ENCODE measurements around the gene SH3RF1. TPM values are rescaled to one million over a fixed set of nuclear protein-coding genes. Genes with fewer than 3 reads are reported as not detected.
A peak's percentile ranks its signal among the peaks of the same experiment; 100 is the strongest.

The SH3RF1 gene
- total and polyA plus RNA-seq, 2 of the 13 experiments (the other 11 are each of a cell fraction or from before 2014, with no cell fraction given), result 3.1 to 3.2 TPM

- peak; percentile 79; the same call in 1 of the 2 replicates for TF ChIP-seq TFAP4 (IDR thresholded peaks at IDR 0.05; ENCODE audit: borderline replicate concordance, low read depth)
- peak; percentile 53; the same call in 1 of the 2 replicates for TF ChIP-seq ZNF580 (CRISPR knock-in tag; IDR thresholded peaks at IDR 0.05; ENCODE audit: borderline replicate concordance, low read depth)
- peak; percentile 54; the same call in 1 of the 2 replicates for TF ChIP-seq POGZ (CRISPR knock-in tag; IDR thresholded peaks at IDR 0.05)
- 0 out of 2 replicates have a peak, but pooled peaks have one; percentile 51 for TF ChIP-seq ZBED4 (CRISPR knock-in tag; IDR thresholded peaks at IDR 0.05; ENCODE audit: borderline replicate concordance)
- peak; percentile 26; the same call in 1 of the 2 replicates for TF ChIP-seq GABPB1 (CRISPR knock-in tag; IDR thresholded peaks at IDR 0.05)
- TF ChIP-seq HNRNPL (IDR thresholded peaks at IDR 0.05; ENCODE audit: low read depth, low read length), result peak; percentile 88
- TF ChIP-seq KDM5B (CRISPR knock-in tag; IDR thresholded peaks at IDR 0.05; ENCODE audit: borderline replicate concordance), result peak; percentile 33; the same call in 1 of the 2 replicates
- no peak for TF ChIP-seq EED (CRISPR knock-in tag; IDR thresholded peaks at IDR 0.05)
- peak in 1 of 2 experiments; percentile 75; a peak in 2 of 4 replicates for TF ChIP-seq HMGXB4 (CRISPR knock-in tag; IDR thresholded peaks at IDR 0.05; ENCODE audit: borderline replicate concordance in 1 of 2, low read depth in 1 of 2)
- peak; percentile 50; the same call in 1 of the 2 replicates for TF ChIP-seq ZMYM3 (CRISPR knock-in tag; IDR thresholded peaks at IDR 0.05)
- peak; percentile 49 for TF ChIP-seq ZNF883 (CRISPR knock-in tag; IDR thresholded peaks at IDR 0.05; ENCODE audit: not compliant biosample characterization)
- TF ChIP-seq SOX5 (CRISPR knock-in tag; IDR thresholded peaks at IDR 0.05; ENCODE audit: borderline replicate concordance), result peak; percentile 28; the same call in 1 of the 2 replicates
- no peak for TF ChIP-seq YEATS2 (CRISPR knock-in tag; IDR thresholded peaks at IDR 0.05; ENCODE audit: borderline replicate concordance)
- TF ChIP-seq TEAD3 (CRISPR knock-in tag; optimal IDR thresholded peaks at IDR 0.05; ENCODE audit: borderline replicate concordance), result peak; percentile 47
- no peak for TF ChIP-seq ZNF225 (CRISPR knock-in tag; IDR thresholded peaks at IDR 0.05)
- TF ChIP-seq SMC3 (IDR thresholded peaks at IDR 0.05; ENCODE audit: low read length), result peak; percentile 27; the same call in 1 of the 2 replicates
Observed at GRCh38 chr4:169068423-169068822, 202.3 kb downstream of the SH3RF1 start (continued).

All from HepG2 (cell line).